Cerebellar cortex (tissue), 1 donor: Measurements from ENCODE around the gene XXYLT1.
A peak's percentile ranks its signal among the peaks of the same experiment; 100 is the strongest.

Experiments used
- DNase-seq: peaks from one replicate; pipeline ENCODE4 v3.0.0-alpha.2; 2015; ENCODE audit warnings: low spot score

The XXYLT1 gene

GRCh38 chr3:195266428-195266827, 4.5 kb downstream of the XXYLT1 start:
- DNase-seq, result no peak

- DNase-seq, result no peak
These were observed 5.5 kb downstream of the XXYLT1 start for GRCh38 chr3:195265363-195265976.

- DNase-seq, result no peak
These were observed 6.9 kb downstream of the XXYLT1 start for GRCh38 chr3:195263925-195264600.

GRCh38 chr3:195263193-195263924, 7.6 kb downstream of the XXYLT1 start:
- no peak for DNase-seq

- DNase-seq, result no peak
These were observed 9.0 kb downstream of the XXYLT1 start for GRCh38 chr3:195261925-195262324.

- peak; percentile 37 for DNase-seq
These were observed 10.6 kb downstream of the XXYLT1 start for GRCh38 chr3:195260280-195260905.

GRCh38 chr3:195259475-195260279, 11.3 kb downstream of the XXYLT1 start:
- peak; percentile 79 for DNase-seq

GRCh38 chr3:195259154-195259474, 11.8 kb downstream of the XXYLT1 start:
- DNase-seq, result no peak

GRCh38 chr3:195258449-195259153, 12.4 kb downstream of the XXYLT1 start:
- DNase-seq, result no peak

- no peak for DNase-seq
These were observed 13.2 kb downstream of the XXYLT1 start for GRCh38 chr3:195257454-195258448.

GRCh38 chr3:195256639-195257453, 14.1 kb downstream of the XXYLT1 start:
- DNase-seq, result no peak

GRCh38 chr3:195255571-195256501, 15.1 kb downstream of the XXYLT1 start:
- no peak for DNase-seq

- DNase-seq, result no peak
These were observed 15.8 kb downstream of the XXYLT1 start for GRCh38 chr3:195255176-195255500.

GRCh38 chr3:195254454-195255175, 16.3 kb downstream of the XXYLT1 start:
- no peak for DNase-seq

GRCh38 chr3:195253923-195254432, 17.0 kb downstream of the XXYLT1 start:
- no peak for DNase-seq

- no peak for DNase-seq
These were observed 19.5 kb downstream of the XXYLT1 start for GRCh38 chr3:195251336-195252065.
